Activated naive CD8-positive, alpha-beta T cell treated with anti-CD3 and anti-CD28 coated beads, Interleukin-2, amount 10 ng/mL, durations not matched to agents 7 days and 5 days (primary cell): ENCODE results near the gene KSR2. TPM values are rescaled to one million over a fixed set of nuclear protein-coding genes. Genes with fewer than 3 reads are reported as not detected.

ENCODE experiments used
- ATAC-seq: fragments of 150-1000 bp; cut with Tn5 transposase; one replicate; pipeline ENCODE4 v1.10.0; 2021; ENCODE audit warnings: low read depth, moderate library complexity
- POLR2A ChIA-PET: fragments of 350-600 bp; sonication (Branson Sonifier 250); formaldehyde crosslinking; loops from one replicate; lab custom pipeline; 2021; ENCODE audit warnings: antibody characterized with exemption; lab: Charles Lee
- DNase-seq: peaks from one replicate; pipeline ENCODE4 v3.0.0; 2021
- H3K27ac Mint-ChIP-seq: one replicate; pipeline ENCODE4 v1.8.0; 2022; ENCODE audit warnings: mild to moderate bottlenecking, mixed read lengths
- H3K27me3 Mint-ChIP-seq: one replicate; pipeline ENCODE4 v1.8.0; 2022; ENCODE audit warnings: mild to moderate bottlenecking, moderate library complexity, mixed read lengths
- H3K36me3 Mint-ChIP-seq: one replicate; pipeline ENCODE4 v1.8.0; 2021; ENCODE audit warnings: mild to moderate bottlenecking, mixed read lengths
- H3K4me1 Mint-ChIP-seq: one replicate; pipeline ENCODE4 v1.8.0; 2021; ENCODE audit warnings: mixed read lengths
- H3K4me3 Mint-ChIP-seq: one replicate; pipeline ENCODE4 v1.8.0; 2022; ENCODE audit warnings: mild to moderate bottlenecking, moderate library complexity, mixed read lengths
- H3K9me3 Mint-ChIP-seq: one replicate; pipeline ENCODE4 v1.8.0; 2021; ENCODE audit warnings: mixed read lengths
- total RNA-seq, 2 experiments: library from RNA; stranded (reverse); gene quantifications; one replicate each; pipeline ENCODE4 v1.2.3, GENCODE V29; 2021

Gene KSR2
- total RNA-seq, 2 experiments from 2014 or later: not detected

- Mint-ChIP-seq H3K4me3 (no peak overlapping the region), H3K9me3 (no peaks in the 10 kb centered on the region), H3K27ac (no peak overlapping the region), H3K27me3 (peaks cover 5% of the 10 kb centered on the region), H3K36me3 (no peaks in the 10 kb centered on the region), H3K4me1 (peaks cover 3% of the 10 kb centered on the region)
- POLR2A ChIA-PET: no interaction called here
- DNase-seq (no peak), ATAC-seq (no peak)
Observed at GRCh38 chr12:117835156-117835555, 133.6 kb downstream of the KSR2 start.

GRCh38 chr12:117832459-117833457 is 136.0 kb downstream of the KSR2 start:
- ATAC-seq (no peak), DNase-seq (no peak)
- POLR2A ChIA-PET: no interaction called here
- Mint-ChIP-seq H3K27me3 (peaks cover 5% of the 10 kb centered on the region), H3K4me1 (peaks cover 3% of the 10 kb centered on the region), H3K4me3 (no peak overlapping the region), H3K9me3 (peaks cover 12% of the 10 kb centered on the region), H3K27ac (no peak overlapping the region), H3K36me3 (no peaks in the 10 kb centered on the region)

GRCh38 chr12:117830471-117830870 is 138.3 kb downstream of the KSR2 start:
- Mint-ChIP-seq H3K4me3 (no peak overlapping the region), H3K36me3 (no peaks in the 10 kb centered on the region), H3K27ac (no peak overlapping the region), H3K4me1 (no peaks in the 10 kb centered on the region), H3K9me3 (peaks cover 12% of the 10 kb centered on the region), H3K27me3 (no peaks in the 10 kb centered on the region)
- DNase-seq: no peak
- no peak for ATAC-seq
- POLR2A ChIA-PET: no interaction called here

- Mint-ChIP-seq H3K4me1 (no peaks in the 10 kb centered on the region), H3K9me3 (peaks cover 14% of the 10 kb centered on the region), H3K36me3 (no peaks in the 10 kb centered on the region), H3K27me3 (no peaks in the 10 kb centered on the region), H3K4me3 (no peak overlapping the region), H3K27ac (no peak overlapping the region)
- ATAC-seq (no peak), DNase-seq (no peak)
- POLR2A ChIA-PET: no interaction called here
Observed at GRCh38 chr12:117829108-117829507, 139.7 kb downstream of the KSR2 start.

- Mint-ChIP-seq H3K4me3 (no peak overlapping the region), H3K9me3 (peaks cover 14% of the 10 kb centered on the region), H3K36me3 (no peaks in the 10 kb centered on the region), H3K4me1 (no peaks in the 10 kb centered on the region), H3K27me3 (no peaks in the 10 kb centered on the region), H3K27ac (no peak overlapping the region)
- POLR2A ChIA-PET: no interaction called here
- ATAC-seq: no peak
- DNase-seq: no peak
Observed at GRCh38 chr12:117827660-117828059, 141.1 kb downstream of the KSR2 start.

GRCh38 chr12:117825827-117826226 is 143.0 kb downstream of the KSR2 start:
- POLR2A ChIA-PET: no interaction called here
- H3K27me3 Mint-ChIP-seq: no peaks in the 10 kb centered on the region

GRCh38 chr12:117821480-117822175 is 147.2 kb downstream of the KSR2 start:
- H3K36me3 Mint-ChIP-seq: no peaks in the 10 kb centered on the region
- H3K27ac Mint-ChIP-seq: no peak overlapping the region
- POLR2A ChIA-PET: no interaction called here
- H3K4me3 Mint-ChIP-seq: no peak overlapping the region
- DNase-seq: no peak
- H3K9me3 Mint-ChIP-seq: peaks cover 2% of the 10 kb centered on the region
- no peaks in the 10 kb centered on the region for H3K27me3 Mint-ChIP-seq
- no peaks in the 10 kb centered on the region for H3K4me1 Mint-ChIP-seq
- ATAC-seq: no peak

More at GRCh38 chr12:117825827-117826226, 143.0 kb downstream of the KSR2 start:
- H3K4me3 Mint-ChIP-seq: no peak overlapping the region
- H3K4me1 Mint-ChIP-seq: no peaks in the 10 kb centered on the region
- no peaks in the 10 kb centered on the region for H3K36me3 Mint-ChIP-seq
- no peak for DNase-seq
- ATAC-seq: no peak
- no peak overlapping the region for H3K27ac Mint-ChIP-seq
- peaks cover 14% of the 10 kb centered on the region for H3K9me3 Mint-ChIP-seq

- no peaks in the 10 kb centered on the region for H3K4me1 Mint-ChIP-seq
Observed at GRCh38 chr12:117820216-117820907, 148.4 kb downstream of the KSR2 start.

GRCh38 chr12:117819160-117819559 is 149.6 kb downstream of the KSR2 start:
- H3K27ac Mint-ChIP-seq: no peak overlapping the region
- DNase-seq (no peak), ATAC-seq (no peak)
- no peak overlapping the region for H3K4me3 Mint-ChIP-seq
- no peaks in the 10 kb centered on the region for H3K4me1 Mint-ChIP-seq
- POLR2A ChIA-PET: no interaction called here
- H3K36me3 Mint-ChIP-seq: no peaks in the 10 kb centered on the region
- no peaks in the 10 kb centered on the region for H3K27me3 Mint-ChIP-seq
- peaks cover 1% of the 10 kb centered on the region for H3K9me3 Mint-ChIP-seq

More at GRCh38 chr12:117820216-117820907, 148.4 kb downstream of the KSR2 start:
- no peaks in the 10 kb centered on the region for H3K27me3 Mint-ChIP-seq
- ATAC-seq: no peak
- POLR2A ChIA-PET: no interaction called here
- no peaks in the 10 kb centered on the region for H3K36me3 Mint-ChIP-seq
- H3K4me3 Mint-ChIP-seq: no peak overlapping the region
- H3K27ac Mint-ChIP-seq: no peak overlapping the region
- H3K9me3 Mint-ChIP-seq: peaks cover 4% of the 10 kb centered on the region
- no peak for DNase-seq

GRCh38 chr12:117818400-117818799 is 150.4 kb downstream of the KSR2 start:
- POLR2A ChIA-PET: no interaction called here
- no peak overlapping the region for H3K27ac Mint-ChIP-seq
- peaks cover 1% of the 10 kb centered on the region for H3K9me3 Mint-ChIP-seq
- ATAC-seq (no peak), DNase-seq (no peak)
- no peak overlapping the region for H3K4me3 Mint-ChIP-seq
- no peaks in the 10 kb centered on the region for H3K4me1 Mint-ChIP-seq
- no peaks in the 10 kb centered on the region for H3K36me3 Mint-ChIP-seq
- no peaks in the 10 kb centered on the region for H3K27me3 Mint-ChIP-seq

GRCh38 chr12:117809509-117809908 is 159.3 kb downstream of the KSR2 start:
- peaks cover 2% of the 10 kb centered on the region for H3K27me3 Mint-ChIP-seq
- POLR2A ChIA-PET: no interaction called here
- ATAC-seq (no peak), DNase-seq (no peak)
- no peak overlapping the region for H3K27ac Mint-ChIP-seq
- no peak overlapping the region for H3K4me3 Mint-ChIP-seq
- no peaks in the 10 kb centered on the region for H3K9me3 Mint-ChIP-seq
- no peaks in the 10 kb centered on the region for H3K4me1 Mint-ChIP-seq
- H3K36me3 Mint-ChIP-seq: no peaks in the 10 kb centered on the region

- ATAC-seq (no peak), DNase-seq (no peak)
- Mint-ChIP-seq H3K36me3 (no peaks in the 10 kb centered on the region), H3K4me3 (no peak overlapping the region), H3K27ac (no peak overlapping the region), H3K27me3 (peaks cover under 1% of the 10 kb centered on the region), H3K4me1 (no peaks in the 10 kb centered on the region), H3K9me3 (no peaks in the 10 kb centered on the region)
- POLR2A ChIA-PET: no interaction called here
Observed at GRCh38 chr12:117807946-117808345, 160.8 kb downstream of the KSR2 start.

GRCh38 chr12:117807355-117807754 is 161.4 kb downstream of the KSR2 start:
- DNase-seq (no peak), ATAC-seq (no peak)
- POLR2A ChIA-PET: no interaction called here
- Mint-ChIP-seq H3K4me1 (no peaks in the 10 kb centered on the region), H3K27ac (no peak overlapping the region), H3K9me3 (no peaks in the 10 kb centered on the region), H3K4me3 (no peak overlapping the region), H3K27me3 (no peaks in the 10 kb centered on the region), H3K36me3 (no peaks in the 10 kb centered on the region)
